Measurements from ENCODE around the gene NDUFA5.
"Not testable (repeated sequence)": the region's sequence is repeated elsewhere in the genome, so short reads cannot be mapped to it uniquely, and the experiment has no call there.

The NDUFA5 gene

DNA sequence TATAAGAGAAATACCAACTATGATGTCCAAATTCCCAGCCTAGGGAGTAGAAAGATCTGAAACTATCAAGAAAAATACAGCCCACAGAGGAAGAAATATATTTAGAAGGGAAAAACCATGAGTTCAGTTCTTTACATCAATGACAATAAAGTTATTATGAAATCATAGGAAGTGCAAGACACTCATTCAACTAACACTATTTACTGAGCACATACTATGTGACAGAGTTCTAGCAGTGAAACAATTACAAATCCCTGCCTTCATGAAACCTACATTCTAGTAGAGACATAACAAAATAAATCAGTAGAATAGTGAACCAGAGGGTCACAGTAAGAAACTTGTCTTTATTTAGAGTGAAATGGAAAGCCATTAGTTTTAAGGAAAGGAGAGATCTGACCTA is 2.1 kb downstream of the NDUFA5 start:
- no peak for DNase-seq

GRCh38 chr7:123553159-123553558 is 4.5 kb downstream of the NDUFA5 start:
- DNase-seq, result no peak

GRCh38 chr7:123552641-123553040 is 5.0 kb downstream of the NDUFA5 start:
- no peak for DNase-seq

DNA sequence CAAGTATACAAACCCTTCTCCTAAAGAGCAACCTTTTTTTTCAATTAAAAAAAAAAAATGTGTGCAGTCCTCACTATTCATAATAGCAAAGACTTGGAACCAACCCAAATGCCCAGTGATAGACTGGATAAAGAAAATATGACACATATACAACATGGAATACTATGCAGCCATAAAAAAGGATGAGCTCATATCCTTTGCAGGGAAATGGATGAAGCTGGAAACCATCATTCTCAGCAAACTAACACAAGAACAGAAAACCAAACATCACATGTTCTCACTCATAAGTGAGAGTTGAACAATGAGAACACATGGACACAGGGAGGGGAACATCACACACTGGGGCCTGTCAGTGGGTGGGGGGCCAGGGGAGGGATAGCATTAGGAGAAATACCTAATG is 5.5 kb downstream of the NDUFA5 start:
- DNase-seq, result not testable (repeated sequence)

- no peak for DNase-seq
Measured at GRCh38 chr7:123548406-123548805, 9.2 kb downstream of the NDUFA5 start.

GRCh38 chr7:123539871-123540270 is 17.7 kb downstream of the NDUFA5 start:
- DNase-seq, result no peak

GRCh38 chr7:123538897-123539296 is 18.7 kb downstream of the NDUFA5 start:
- no peak for DNase-seq

- no peak for DNase-seq
Measured at GRCh38 chr7:123538189-123538714, 19.4 kb downstream of the NDUFA5 start.

GRCh38 chr7:123537026-123537642 is 20.5 kb downstream of the NDUFA5 start:
- no peak for DNase-seq

DNA sequence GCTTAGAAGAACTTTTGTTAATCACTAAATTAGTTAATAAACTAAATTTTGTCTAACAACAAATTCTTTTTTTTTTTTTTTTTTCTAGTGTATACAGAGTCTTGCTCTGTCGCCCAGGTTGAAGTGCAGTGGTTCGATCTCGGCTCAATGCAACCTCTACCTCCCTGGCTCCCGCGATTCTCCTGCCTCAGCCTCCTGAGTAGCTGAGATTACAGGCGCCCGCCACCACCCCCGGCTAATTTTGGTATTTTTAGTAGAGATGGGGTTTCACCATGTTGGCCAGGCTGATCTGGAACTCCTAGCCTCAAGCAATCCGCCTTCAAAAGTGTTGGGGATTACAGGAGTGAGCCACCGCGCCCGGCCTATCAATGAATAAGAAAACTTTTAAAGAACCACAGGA is 22.1 kb downstream of the NDUFA5 start:
- DNase-seq, result no peak

- peak; percentile 86 to 89 (median 88) for DNase-seq
Measured at GRCh38 chr7:123534383-123535260, 23.0 kb downstream of the NDUFA5 start, which contains the start of gene IQUB. Gene IQUB, minus strand, starts transcription at chr7:123534595. Its CDS starts 22,255 bp downstream, at chr7:123512340.

- no peak for DNase-seq
Measured at GRCh38 chr7:123533929-123534382, 23.7 kb downstream of the NDUFA5 start.

DNA sequence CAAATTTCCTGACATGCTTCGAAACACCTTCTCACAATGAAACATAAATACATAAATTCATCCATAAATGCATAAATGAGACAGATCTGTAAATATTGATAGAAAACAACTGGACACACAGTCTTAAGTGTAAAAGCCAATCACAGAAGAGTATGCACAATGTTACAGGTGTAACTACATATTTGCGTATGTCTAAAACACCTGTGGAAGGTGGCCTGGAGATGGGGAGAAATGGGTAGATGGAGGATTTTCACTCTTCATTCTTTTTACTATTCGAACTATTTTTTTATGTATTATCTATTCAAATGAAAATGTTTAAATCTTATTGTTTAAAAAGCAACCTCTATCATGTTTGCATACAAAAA is 24.1 kb downstream of the NDUFA5 start:
- DNase-seq, result no peak

- not testable (repeated sequence) for DNase-seq
Measured at GRCh38 chr7:123532788-123533552, 24.6 kb downstream of the NDUFA5 start.

DNA sequence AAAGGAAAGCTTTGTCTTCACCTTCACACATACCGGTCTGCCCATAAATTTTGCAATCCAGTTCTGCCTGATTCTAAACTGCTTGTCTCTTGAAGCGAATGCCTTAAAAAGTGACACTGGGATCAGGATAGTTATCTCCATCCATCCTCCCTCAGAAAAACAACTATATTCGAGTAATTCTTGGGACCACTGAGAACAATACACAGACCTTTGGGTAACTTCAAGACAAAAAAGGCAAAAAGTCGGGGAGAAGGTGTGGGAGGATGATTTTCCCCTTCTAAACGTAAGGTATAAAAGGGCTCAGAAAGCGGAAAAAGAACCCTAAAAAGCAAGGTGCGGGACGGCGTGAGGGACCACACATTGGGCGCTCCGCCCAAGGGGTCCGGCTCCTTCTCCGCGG is 25.3 kb downstream of the NDUFA5 start:
- DNase-seq, result not testable (repeated sequence)

- DNase-seq, result not testable (repeated sequence)
Measured at GRCh38 chr7:123530035-123530591, 27.5 kb downstream of the NDUFA5 start.

DNA sequence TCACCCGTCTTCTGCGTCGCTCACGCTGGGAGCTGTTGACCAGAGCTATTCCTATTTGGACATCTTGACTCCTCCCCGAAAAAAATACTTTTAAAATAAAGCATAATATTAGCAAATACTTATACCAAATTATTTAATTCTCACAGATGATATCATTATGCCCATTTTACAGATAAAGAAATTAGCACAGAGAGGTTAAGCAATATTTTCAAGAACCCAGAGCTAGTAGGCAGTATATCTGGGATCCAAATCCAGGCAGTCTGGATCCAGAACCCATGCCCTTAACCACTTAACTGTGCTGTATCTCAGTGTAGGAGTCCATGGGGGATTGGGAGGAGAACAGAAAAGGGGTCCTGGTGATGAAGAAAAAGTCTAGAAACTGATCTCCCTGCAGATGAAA is 29.4 kb downstream of the NDUFA5 start:
- DNase-seq, result no peak

- not testable (repeated sequence) for DNase-seq
Measured at GRCh38 chr7:123527712-123528225, 29.8 kb downstream of the NDUFA5 start.

- DNase-seq, result not testable (repeated sequence)
Measured at GRCh38 chr7:123526533-123526932, 31.1 kb downstream of the NDUFA5 start.

DNA sequence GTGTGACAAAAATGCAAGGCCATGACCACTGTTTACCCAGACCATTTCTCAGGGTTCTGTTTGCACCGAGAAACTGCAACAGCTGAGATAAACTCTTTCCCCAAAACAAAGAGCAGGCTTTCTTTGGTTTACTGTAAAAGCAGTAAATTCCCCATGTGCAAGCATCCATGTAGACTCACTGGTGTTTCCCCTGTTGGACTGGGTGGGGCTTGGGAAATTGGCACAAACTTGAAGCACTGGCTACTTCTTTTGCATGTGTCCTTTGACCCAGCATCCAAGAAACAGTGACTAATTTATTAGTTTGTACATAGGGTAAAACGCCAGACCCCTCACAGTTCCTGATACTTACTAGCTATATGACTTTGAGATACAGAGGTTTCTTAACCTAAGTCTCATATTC is 35.6 kb downstream of the NDUFA5 start:
- DNase-seq, result no peak

DNA sequence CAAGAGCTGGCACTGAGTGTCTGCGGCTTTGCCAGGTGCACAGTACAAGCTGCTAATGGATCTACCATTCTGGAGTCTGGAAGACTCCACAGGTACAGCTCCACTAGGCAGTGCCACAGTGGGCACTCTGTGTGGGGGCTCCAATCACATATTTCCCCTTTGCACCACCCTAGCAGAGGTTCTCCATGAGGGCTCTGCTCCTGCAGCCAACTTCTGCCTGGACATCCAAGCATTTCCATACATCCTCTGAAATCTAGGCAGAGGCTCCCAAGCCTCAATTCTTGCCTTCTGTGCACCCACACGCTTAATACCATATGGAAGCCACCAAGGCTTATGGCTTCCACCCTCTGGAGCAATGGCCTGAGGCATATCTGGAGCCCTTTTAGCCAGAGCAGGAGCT is 52.4 kb downstream of the NDUFA5 start:
- DNase-seq, result no peak

DNA sequence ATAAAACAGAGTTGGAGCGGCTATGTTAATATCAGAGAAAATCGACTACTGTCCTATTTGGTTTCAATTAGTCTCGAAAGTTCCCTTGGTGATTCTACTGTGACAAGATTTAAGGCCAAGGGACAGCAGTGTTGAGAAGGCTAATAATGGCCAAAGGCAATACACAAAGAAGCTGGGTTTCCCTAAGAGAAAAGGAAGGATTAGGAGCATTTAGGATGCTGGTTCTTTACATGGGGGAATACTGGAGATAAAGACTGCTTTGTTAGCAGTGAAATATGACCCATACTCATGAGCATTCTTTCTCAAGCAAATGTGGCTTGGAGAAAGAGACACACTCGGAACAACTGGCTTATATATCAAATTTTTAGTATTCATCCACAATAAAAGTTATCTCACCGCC is 55.4 kb downstream of the NDUFA5 start:
- no peak for DNase-seq

All from activated naive CD4-positive, alpha-beta T cell (primary cell).